ENCODE results near the gene KRTAP5-8.

KRTAP5-8 gene

DNA sequence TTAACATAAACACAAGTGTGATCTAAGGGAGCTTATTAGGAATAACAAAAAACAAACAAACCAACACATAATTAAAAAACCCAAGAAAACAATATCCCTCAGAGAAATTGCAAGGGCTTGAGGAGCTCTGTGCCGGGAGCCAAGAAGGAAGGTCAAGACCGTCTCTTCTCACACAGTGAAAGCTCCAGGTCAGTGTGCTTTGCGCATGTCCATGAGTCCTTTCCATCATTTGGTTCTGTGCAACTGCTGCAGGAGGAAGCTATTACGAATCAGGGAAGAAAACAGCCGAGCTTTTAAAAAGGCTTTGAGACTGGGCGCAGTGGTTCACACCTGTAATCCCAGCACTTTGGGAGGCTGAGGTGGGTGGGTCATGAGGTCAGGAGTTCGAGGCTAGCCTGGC, 4.6 kb downstream of the KRTAP5-8 start:
- Histone ChIP-seq H3K36me3 (replicated peaks; ENCODE audit: low read depth, low read length) (peaks cover 3% of the 10 kb centered on the region), H3K4me1 (ENCODE audit: low read length) (peaks cover 28% of the 10 kb centered on the region), H3K9me3 (ENCODE audit: insufficient read depth, low read length) (peaks cover 9% of the 10 kb centered on the region; the same call in 1 of the 2 replicates), H4K20me1 (ENCODE audit: insufficient read depth, low read length) (no peaks in the 10 kb centered on the region), H3K9ac (ENCODE audit: low read length) (no peak overlapping the region), H3K27ac (ENCODE audit: low read length) (no peak overlapping the region), H3K27me3 (ENCODE audit: low read depth, low read length) (peaks cover 2% of the 10 kb centered on the region), H3K4me2 (ENCODE audit: low read length) (no peak overlapping the region), H3K79me2 (ENCODE audit: low read length) (no peaks in the 10 kb centered on the region), H2AFZ (ENCODE audit: low read depth, low read length) (no peak overlapping the region), H3K4me3 (ENCODE audit: low read length) (no peak overlapping the region)
- TF ChIP-seq EZH2phosphoT487 (IDR thresholded peaks at IDR 0.05; ENCODE audit: low read depth) (no peak), CTCF (IDR thresholded peaks at IDR 0.05; ENCODE audit: low read depth, low read length) (no peak)

- Histone ChIP-seq H3K4me3 (ENCODE audit: low read length) (peak overlapping the region; percentile 52), H3K4me2 (ENCODE audit: low read length) (peak overlapping the region; percentile 78), H3K9ac (ENCODE audit: low read length) (peak overlapping the region; percentile 40; the same call in 1 of the 2 replicates), H3K9me3 (ENCODE audit: insufficient read depth, low read length) (peaks cover 9% of the 10 kb centered on the region; the same call in 1 of the 2 replicates), H4K20me1 (ENCODE audit: insufficient read depth, low read length) (no peaks in the 10 kb centered on the region), H3K79me2 (ENCODE audit: low read length) (no peaks in the 10 kb centered on the region), H3K4me1 (ENCODE audit: low read length) (peaks cover 28% of the 10 kb centered on the region), H3K27me3 (ENCODE audit: low read depth, low read length) (peaks cover 9% of the 10 kb centered on the region), H3K36me3 (replicated peaks; ENCODE audit: low read depth, low read length) (peaks cover 3% of the 10 kb centered on the region), H2AFZ (ENCODE audit: low read depth, low read length) (peak overlapping the region; percentile 32; the same call in 1 of the 2 replicates), H3K27ac (ENCODE audit: low read length) (peak overlapping the region; percentile 72)
- TF ChIP-seq EZH2phosphoT487 (IDR thresholded peaks at IDR 0.05; ENCODE audit: low read depth) = no peak
- TF ChIP-seq CTCF (IDR thresholded peaks at IDR 0.05; ENCODE audit: low read depth, low read length) = no peak
These were observed 5.3 kb downstream of the KRTAP5-8 start for GRCh38 chr11:71542879-71543777.

GRCh38 chr11:71543866-71544265, 6.0 kb downstream of the KRTAP5-8 start:
- H3K27ac ChIP-seq (ENCODE audit: low read length) = peak overlapping the region; percentile 72

More at GRCh38 chr11:71543866-71544265, 6.0 kb downstream of the KRTAP5-8 start:
- Histone ChIP-seq H4K20me1 (ENCODE audit: insufficient read depth, low read length) (no peaks in the 10 kb centered on the region), H3K27me3 (ENCODE audit: low read depth, low read length) (peaks cover 16% of the 10 kb centered on the region), H3K9me3 (ENCODE audit: insufficient read depth, low read length) (peaks cover 9% of the 10 kb centered on the region; the same call in 1 of the 2 replicates), H3K9ac (ENCODE audit: low read length) (peak overlapping the region; percentile 40; the same call in 1 of the 2 replicates), H3K4me2 (ENCODE audit: low read length) (peak overlapping the region; percentile 78), H3K4me3 (ENCODE audit: low read length) (peak overlapping the region; percentile 52), H3K79me2 (ENCODE audit: low read length) (no peaks in the 10 kb centered on the region), H3K4me1 (ENCODE audit: low read length) (peaks cover 28% of the 10 kb centered on the region), H3K36me3 (replicated peaks; ENCODE audit: low read depth, low read length) (peaks cover 3% of the 10 kb centered on the region), H2AFZ (ENCODE audit: low read depth, low read length) (peak overlapping the region; percentile 32; the same call in 1 of the 2 replicates)
- TF ChIP-seq EZH2phosphoT487 (IDR thresholded peaks at IDR 0.05; ENCODE audit: low read depth) (no peak), CTCF (IDR thresholded peaks at IDR 0.05; ENCODE audit: low read depth, low read length) (no peak)

All from OCI-LY3 (cell line).